Brain microvascular endothelial cell (primary cell): ENCODE results near the gene CPA4.

Experiments used
- DNase-seq: peaks from one replicate; pipeline ENCODE4 v3.0.0-alpha.2; 2020
- H3K27ac ChIP-seq: fragments of 250-450 bp; sonication (Bioruptor Pico); 2 replicates; pipeline ENCODE4 v1.5.1; 2020; ENCODE audit warnings: mild to moderate bottlenecking, moderate library complexity
- H3K27me3 ChIP-seq: fragments of 250-450 bp; sonication (Bioruptor Pico); replicated peaks from 2 replicates; pipeline ENCODE4 v1.5.1; 2020; ENCODE audit warnings: mild to moderate bottlenecking
- H3K36me3 ChIP-seq: fragments of 250-450 bp; sonication (Bioruptor Pico); replicated peaks from 2 replicates; pipeline ENCODE4 v1.5.1; 2020; ENCODE audit warnings: mild to moderate bottlenecking
- H3K4me3 ChIP-seq: 2 replicates; pipeline ENCODE4 v1.5.1; 2011; ENCODE audit warnings: low read depth, mild to moderate bottlenecking, control low read depth, low read length, moderate library complexity
- CTCF ChIP-seq: IDR thresholded peaks from 2 replicates; pipeline ENCODE4 v1.5.1; 2011; ENCODE audit warnings: low read depth, mild to moderate bottlenecking, moderate library complexity, low read length, control low read depth, inconsistent platforms; ENCODE audit errors: missing control alignments
- in situ Hi-C: cut with HindIII; loops from 2 replicates; pipeline ENCODE4 v1.10.0; 2017; ENCODE audit warnings: low sequenced_read_pairs, low pct_ligation_motif_present

The CPA4 gene

GRCh38 chr7:130372402-130373165, 79.6 kb downstream of the CPA4 start:
- Histone ChIP-seq H3K27me3 (no peaks in the 10 kb centered on the region), H3K4me3 (no peak overlapping the region), H3K27ac (peak overlapping the region; percentile 97), H3K36me3 (no peaks in the 10 kb centered on the region)
- no peak for TF ChIP-seq CTCF
- in situ Hi-C loops, result no loop called here
- DNase-seq, result no peak
